ENCODE data around the gene NMNAT3.

Gene NMNAT3

DNA sequence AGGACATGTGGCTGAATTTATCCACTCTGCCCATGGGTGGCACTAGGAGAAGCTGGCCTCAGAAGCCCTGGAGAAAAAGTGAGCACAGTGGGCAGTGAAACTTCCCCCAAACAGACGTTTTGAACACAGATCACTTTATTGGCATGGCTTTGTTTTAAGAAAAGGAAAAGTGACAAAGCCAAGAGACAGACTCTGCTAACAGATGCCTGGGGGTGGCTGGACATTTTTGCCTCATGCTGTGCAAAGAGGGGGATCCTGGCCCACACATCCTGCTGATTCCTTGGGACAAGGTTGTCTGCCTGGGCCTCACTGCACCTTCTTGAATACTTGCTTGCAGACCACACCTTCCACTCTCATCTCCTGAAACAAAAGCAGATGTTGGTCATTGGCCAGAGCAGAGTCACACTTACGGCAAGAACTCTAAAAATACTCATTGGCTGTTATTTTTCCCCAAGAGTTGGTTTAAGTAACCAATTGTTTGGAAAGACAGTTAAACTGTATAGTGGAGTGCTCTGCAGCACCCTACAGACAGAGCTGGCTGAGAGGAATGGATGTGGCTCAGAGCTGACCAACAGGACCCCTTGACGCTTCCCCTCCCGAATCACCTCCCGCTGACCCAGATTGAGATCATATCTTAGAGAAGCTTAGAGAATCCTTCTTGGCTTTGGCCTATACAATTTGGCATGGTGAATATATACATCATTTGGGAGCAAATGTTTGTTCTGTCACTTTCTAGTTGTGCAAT lies 160.3 kb downstream of the NMNAT3 start:
- DNase-seq, result no peak

DNA sequence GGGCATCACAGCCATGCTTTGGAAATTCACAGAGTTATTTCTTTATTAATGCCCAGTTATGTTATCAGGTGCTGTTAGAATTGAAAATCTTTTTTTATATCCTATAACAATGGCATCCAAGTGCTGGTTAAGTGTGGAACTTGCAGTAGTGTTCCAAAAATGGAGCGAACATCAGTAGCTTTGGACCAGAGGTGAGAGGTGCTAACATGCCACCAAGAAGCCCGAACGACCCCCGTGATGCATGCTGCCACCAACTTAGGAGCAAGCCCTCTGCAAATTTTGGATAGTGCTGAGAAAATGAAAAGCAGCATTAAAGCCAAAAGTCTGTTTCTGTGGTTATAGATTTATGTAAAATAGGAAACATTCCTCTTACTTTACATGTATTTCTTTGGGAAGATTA lies 163.0 kb downstream of the NMNAT3 start:
- no peak for DNase-seq
